MM.1S (cell line): ENCODE results near the gene OVCA2.

Experiments
- DNase-seq: peaks from one replicate; pipeline ENCODE4 v3.0.0-alpha.2; 2015
- H2AFZ ChIP-seq: fragments of 300-600 bp; sonication (generic); 2 replicates; pipeline ENCODE4 v1.6.0; 2016; ENCODE audit warnings: antibody characterized with exemption, low read length
- H3F3A ChIP-seq: fragments of 300-600 bp; sonication (generic); 2 replicates; pipeline ENCODE4 v1.6.1; 2016; ENCODE audit warnings: mild to moderate bottlenecking, antibody characterized with exemption, low read length, moderate library complexity, mixed read lengths; ENCODE audit not compliant: insufficient read depth
- H3K27ac ChIP-seq: fragments of 300-600 bp; sonication (generic); 2 replicates; pipeline ENCODE4 v1.5.1; 2016; ENCODE audit warnings: mild to moderate bottlenecking, low read length
- H3K27me3 ChIP-seq: fragments of 300-600 bp; sonication (generic); replicated peaks from 2 replicates; pipeline ENCODE4 v1.6.0; 2016; ENCODE audit warnings: low read length; ENCODE audit not compliant: insufficient read depth
- H3K36me3 ChIP-seq: fragments of 300-600 bp; sonication (generic); replicated peaks from 2 replicates; pipeline ENCODE4 v1.6.1; 2016; ENCODE audit warnings: mild to moderate bottlenecking, low read length, mixed read lengths; ENCODE audit not compliant: insufficient read depth
- H3K4me1 ChIP-seq: fragments of 300-600 bp; sonication (generic); 2 replicates; pipeline ENCODE4 v1.6.1; 2016; ENCODE audit warnings: low read length, mixed read lengths
- H3K4me2 ChIP-seq: fragments of 300-600 bp; sonication (generic); 2 replicates; pipeline ENCODE4 v1.6.0; 2016; ENCODE audit warnings: low read depth, low read length
- H3K4me3 ChIP-seq: fragments of 300-600 bp; sonication (generic); 2 replicates; pipeline ENCODE4 v1.5.1; 2016; ENCODE audit warnings: low read length, mixed read lengths
- H3K79me2 ChIP-seq: fragments of 300-600 bp; sonication (generic); 2 replicates; pipeline ENCODE4 v1.6.1; 2016; ENCODE audit warnings: mixed run types, low read length, mixed read lengths
- H3K9ac ChIP-seq: fragments of 300-600 bp; sonication (generic); 2 replicates; pipeline ENCODE4 v1.6.1; 2016; ENCODE audit warnings: low read length, mixed read lengths
- H3K9me2 ChIP-seq: fragments of 300-600 bp; sonication (generic); replicated peaks from 2 replicates; pipeline ENCODE4 v1.6.1; 2016; ENCODE audit warnings: mild to moderate bottlenecking, low read length, mixed read lengths; ENCODE audit not compliant: insufficient read depth
- H3K9me3 ChIP-seq: fragments of 300-600 bp; sonication (generic); replicated peaks from 2 replicates; pipeline ENCODE4 v1.6.1; 2016; ENCODE audit warnings: mild to moderate bottlenecking, low read length, mixed read lengths; ENCODE audit not compliant: insufficient read depth
- H4K20me1 ChIP-seq: fragments of 300-600 bp; sonication (generic); 2 replicates; pipeline ENCODE4 v1.6.1; 2016; ENCODE audit warnings: mild to moderate bottlenecking, low read length, moderate library complexity, mixed read lengths; ENCODE audit not compliant: insufficient read depth
- EZH2 ChIP-seq: fragments of 300-600 bp; sonication (generic); optimal IDR thresholded peaks from 2 replicates; pipeline ENCODE3; 2017; ENCODE audit warnings: low read depth, mild to moderate bottlenecking, antibody characterized with exemption, low read length, mixed read lengths
- EZH2phosphoT487 ChIP-seq: fragments of 300-600 bp; sonication (generic); IDR thresholded peaks from 2 replicates; pipeline ENCODE4 v1.6.1; 2018; ENCODE audit warnings: antibody characterized with exemption, low read length
- TF ChIP-seq, protein P1 (sequence below): fragments of 300-600 bp; sonication (generic); IDR thresholded peaks from 2 replicates; pipeline ENCODE4 v1.5.1; 2016; ENCODE audit warnings: antibody characterized with exemption, low read length, mixed read lengths

Gene OVCA2

DNA sequence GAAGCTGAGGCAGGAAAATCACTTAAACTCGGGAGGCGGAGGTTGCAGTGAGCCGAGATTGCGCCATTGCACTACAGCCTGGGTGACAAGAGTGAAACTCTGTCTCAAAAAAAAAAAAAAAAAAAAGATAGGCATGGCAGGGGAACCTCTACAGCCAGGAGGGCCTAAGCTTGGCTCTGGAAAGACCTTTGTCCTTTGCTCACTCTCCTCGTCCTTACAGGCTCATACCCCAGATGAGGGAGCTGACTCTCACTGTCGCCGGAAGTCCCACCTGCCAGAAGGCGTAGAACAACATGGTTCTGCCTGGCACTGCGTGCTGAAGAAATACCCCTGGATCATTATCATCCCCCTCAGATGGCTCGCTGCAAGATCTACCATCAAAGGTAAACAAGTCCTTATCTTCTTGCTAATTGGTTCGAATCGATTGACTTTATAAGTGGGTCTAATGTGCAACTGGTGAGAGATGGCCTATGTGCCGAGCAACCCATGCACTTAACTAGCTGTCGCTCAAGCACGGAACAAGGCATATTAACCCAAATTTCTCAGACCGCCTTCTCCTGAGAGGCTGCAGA, 46.4 kb upstream of the OVCA2 start:
- peaks cover 59% of the 10 kb centered on the region for H3K27me3 ChIP-seq
- peaks cover 8% of the 10 kb centered on the region; the same call in 1 of the 2 replicates for H3K4me1 ChIP-seq
- H3K9me2 ChIP-seq = no peaks in the 10 kb centered on the region
- no peaks in the 10 kb centered on the region for H3K79me2 ChIP-seq
- H4K20me1 ChIP-seq = no peaks in the 10 kb centered on the region
- no peak overlapping the region for H3K4me3 ChIP-seq
- no peaks in the 10 kb centered on the region for H3K9me3 ChIP-seq
- no peak overlapping the region for H3K27ac ChIP-seq
- TF ChIP-seq EZH2 (no peak), EZH2phosphoT487 (no peak)
- TF ChIP-seq, protein P1, sequence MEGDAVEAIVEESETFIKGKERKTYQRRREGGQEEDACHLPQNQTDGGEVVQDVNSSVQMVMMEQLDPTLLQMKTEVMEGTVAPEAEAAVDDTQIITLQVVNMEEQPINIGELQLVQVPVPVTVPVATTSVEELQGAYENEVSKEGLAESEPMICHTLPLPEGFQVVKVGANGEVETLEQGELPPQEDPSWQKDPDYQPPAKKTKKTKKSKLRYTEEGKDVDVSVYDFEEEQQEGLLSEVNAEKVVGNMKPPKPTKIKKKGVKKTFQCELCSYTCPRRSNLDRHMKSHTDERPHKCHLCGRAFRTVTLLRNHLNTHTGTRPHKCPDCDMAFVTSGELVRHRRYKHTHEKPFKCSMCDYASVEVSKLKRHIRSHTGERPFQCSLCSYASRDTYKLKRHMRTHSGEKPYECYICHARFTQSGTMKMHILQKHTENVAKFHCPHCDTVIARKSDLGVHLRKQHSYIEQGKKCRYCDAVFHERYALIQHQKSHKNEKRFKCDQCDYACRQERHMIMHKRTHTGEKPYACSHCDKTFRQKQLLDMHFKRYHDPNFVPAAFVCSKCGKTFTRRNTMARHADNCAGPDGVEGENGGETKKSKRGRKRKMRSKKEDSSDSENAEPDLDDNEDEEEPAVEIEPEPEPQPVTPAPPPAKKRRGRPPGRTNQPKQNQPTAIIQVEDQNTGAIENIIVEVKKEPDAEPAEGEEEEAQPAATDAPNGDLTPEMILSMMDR = no peak
- H2AFZ ChIP-seq = no peak overlapping the region
- no peaks in the 10 kb centered on the region for H3F3A ChIP-seq
- DNase-seq = no peak
- no peak overlapping the region for H3K4me2 ChIP-seq
- no peaks in the 10 kb centered on the region for H3K36me3 ChIP-seq
- no peak overlapping the region for H3K9ac ChIP-seq

DNA sequence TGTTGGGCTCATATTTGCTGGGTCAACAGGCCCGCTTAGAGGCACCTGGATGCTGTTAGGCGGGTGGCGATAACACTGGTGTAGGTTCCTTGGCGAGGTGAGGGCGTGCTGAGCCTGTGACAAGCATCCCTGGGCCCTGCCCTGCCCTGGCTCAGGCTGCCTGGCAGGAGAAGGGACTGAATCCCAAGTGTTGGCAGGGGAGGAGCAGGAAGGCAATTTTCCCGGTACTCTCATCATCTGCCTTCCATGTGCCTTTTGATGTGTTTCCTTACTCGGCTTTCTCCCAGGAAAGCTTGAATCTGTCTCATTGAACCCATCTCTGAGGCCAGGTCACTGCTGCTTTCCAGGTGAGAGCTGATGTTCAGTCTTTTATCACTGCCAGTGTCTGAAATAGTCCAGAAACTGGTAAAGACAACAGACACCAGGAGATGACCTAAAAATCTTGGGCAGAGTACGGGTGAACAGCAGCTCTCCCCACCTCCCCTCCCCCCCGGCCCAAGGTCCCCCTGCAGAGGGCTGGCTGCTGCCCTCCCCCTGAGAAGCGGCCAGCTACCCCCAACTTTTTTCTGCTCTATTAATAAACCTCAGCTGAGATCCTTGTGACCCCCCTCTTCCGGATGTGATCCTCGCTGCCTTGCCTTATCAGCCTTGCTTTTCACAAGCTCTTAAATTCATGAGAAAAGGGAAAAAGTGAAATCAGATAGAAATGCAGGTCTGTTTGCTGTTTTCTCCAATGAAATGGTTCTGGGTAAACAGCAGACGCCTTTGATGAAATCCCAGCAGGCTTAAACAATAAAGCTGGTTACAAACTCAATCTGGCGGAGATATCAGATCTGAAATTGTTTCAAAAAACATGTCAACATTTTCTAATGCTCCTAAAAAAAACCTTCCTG, 45.7 kb upstream of the OVCA2 start:
- H3K27me3 ChIP-seq = peaks cover 51% of the 10 kb centered on the region
- H3K9ac ChIP-seq = no peak overlapping the region
- no peak overlapping the region for H3K4me2 ChIP-seq
- H2AFZ ChIP-seq = no peak overlapping the region
- no peaks in the 10 kb centered on the region for H3K79me2 ChIP-seq
- no peaks in the 10 kb centered on the region for H3K9me3 ChIP-seq
- no peaks in the 10 kb centered on the region for H3K36me3 ChIP-seq
- no peak overlapping the region for H3K4me3 ChIP-seq
- no peak overlapping the region for H3K27ac ChIP-seq
- no peak for DNase-seq
- H3K4me1 ChIP-seq = peaks cover 8% of the 10 kb centered on the region; the same call in 1 of the 2 replicates
- H4K20me1 ChIP-seq = no peaks in the 10 kb centered on the region
- TF ChIP-seq, protein P1 = no peak
- TF ChIP-seq EZH2phosphoT487 (no peak), EZH2 (no peak)
- no peaks in the 10 kb centered on the region for H3K9me2 ChIP-seq
- no peaks in the 10 kb centered on the region for H3F3A ChIP-seq

DNA sequence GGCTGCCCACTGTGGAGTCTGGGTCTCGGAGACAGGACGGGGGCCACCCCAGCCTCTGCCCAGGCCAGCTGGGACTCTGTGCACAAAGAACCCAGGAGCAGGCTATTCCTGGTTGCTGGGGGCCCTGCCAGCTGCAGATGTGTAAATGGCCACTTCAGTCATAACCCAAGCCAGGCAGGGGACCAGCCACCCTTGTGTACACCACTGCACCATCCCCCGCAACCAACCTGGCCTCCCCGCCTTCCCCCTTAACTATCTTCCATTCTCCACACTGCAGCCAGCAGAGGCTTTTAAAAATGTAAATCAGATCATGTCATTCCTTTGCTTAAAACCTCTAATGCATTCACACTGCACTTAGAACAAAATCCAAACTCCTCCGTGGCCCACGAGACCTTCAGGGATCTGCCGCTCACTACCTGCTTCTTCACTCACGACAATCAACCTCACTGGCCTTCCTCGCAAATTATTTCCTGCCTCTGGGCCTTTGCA, 45.0 kb upstream of the OVCA2 start:
- Histone ChIP-seq H3K4me1 (peaks cover 8% of the 10 kb centered on the region; the same call in 1 of the 2 replicates), H3K9me2 (no peaks in the 10 kb centered on the region), H3K9me3 (no peaks in the 10 kb centered on the region), H3K4me3 (no peak overlapping the region), H2AFZ (no peak overlapping the region), H3K4me2 (no peak overlapping the region), H3K79me2 (no peaks in the 10 kb centered on the region), H3K27ac (no peak overlapping the region), H3K27me3 (peaks cover 44% of the 10 kb centered on the region), H4K20me1 (no peaks in the 10 kb centered on the region), H3K36me3 (no peaks in the 10 kb centered on the region), H3F3A (no peaks in the 10 kb centered on the region), H3K9ac (no peak overlapping the region)
- no peak for DNase-seq
- TF ChIP-seq, protein P1 = no peak
- TF ChIP-seq EZH2phosphoT487 (no peak), EZH2 (no peak)
